Adrenal gland (tissue), 12 donors: ENCODE measurements around the gene AMBRA1. TPM values are rescaled to one million over a fixed set of nuclear protein-coding genes. Genes with fewer than 3 reads are reported as not detected.

ENCODE experiments used
- DNase-seq, 7 donors: peaks; one replicate each; pipeline ENCODE4 v3.0.0-alpha.2; 2019 to 2020
- H3K27ac ChIP-seq, 5 donors: fragments of 200-600 bp; sonication (generic) in 4 of 5; 1 replicate in 3 of 5; 2 replicates in 2 of 5; pipeline versions ENCODE4 v1.5.1 to v1.8.0; 2016 to 2020; ENCODE audit warnings: mild to moderate bottlenecking in 1 of 5
- H3K27me3 ChIP-seq: fragments of 200-600 bp; 2 replicates; pipeline ENCODE4 v1.8.0; 2021
- H3K36me3 ChIP-seq, 2 donors: fragments of 200-600 bp; replicated peaks in 1 of 2; 1 replicate in 1 of 2; 2 replicates in 1 of 2; pipeline versions ENCODE4 v1.5.1 to v1.8.0; 2018 to 2022
- H3K4me1 ChIP-seq, 2 donors: fragments of 200-600 bp; replicated peaks in 1 of 2; 1 replicate in 1 of 2; 2 replicates in 1 of 2; pipeline versions ENCODE4 v1.5.1 to v1.8.0; 2018 to 2021
- H3K4me3 ChIP-seq, 4 donors: fragments of 200-600 bp; sonication (generic) in 3 of 4; one replicate each; pipeline ENCODE4 v1.5.1; 2016 to 2018
- H3K9me3 ChIP-seq, 3 donors: fragments of 200-600 bp; sonication (generic) in 1 of 3; replicated peaks in 1 of 3; 1 replicate in 2 of 3; 2 replicates in 1 of 3; pipeline versions ENCODE4 v1.5.1 to v1.8.0; 2016 to 2021
- CTCF ChIP-seq, 6 experiments: fragments of 450-650 bp in 4 of 6; fragments of 200-600 bp in 2 of 6; sonication (generic) in 1 of 6; IDR thresholded peaks; 1 replicate in 5 of 6; 2 replicates in 1 of 6; pipeline versions ENCODE4 v1.5.1 to v1.8.0; 2016 to 2021; ENCODE audit warnings: antibody characterized with exemption in 6 of 6, mild to moderate bottlenecking in 2 of 6, moderate library complexity in 1 of 6
- POLR2A ChIP-seq, 2 donors: fragments of 450-650 bp; IDR thresholded peaks; one replicate each; pipeline ENCODE4 v1.6.1; 2017; ENCODE audit warnings: antibody characterized with exemption in 2 of 2, mild to moderate bottlenecking in 2 of 2, moderate library complexity in 1 of 2
- WGBS, 4 donors: extraction: QIAGEN DNeasy Blood & Tissue Kit in 2 of 4; methylation state at CpG; one replicate each; pipeline versions ENCODE4 v1.1.5 to v1.1.7; 2013 to 2017; 5-methylcytosine and 5-hydroxymethylcytosine counted together
- intact Hi-C, 2 donors: fragments of 100-400 bp; cut with DNase I; formaldehyde crosslinking; loops; one replicate each; pipeline versions ENCODE4 v1.14.1 to v1.15.0; 2022 to 2023
- polyA plus RNA-seq, 3 donors: library from polyadenylated mRNA; stranded (reverse); fragments of 200-250 nt in 2 of 3; fragments of 350-450 nt in 1 of 3; fragmentation: Illumina TruSeq in 1 of 3; extraction: RNeasy Lipid Tissue Mini Kit (QIAGEN cat#74804) in 1 of 3; gene quantifications; one replicate each; pipeline ENCODE4 v1.2.3, GENCODE V29; 2013 to 2014
- total RNA-seq, 9 donors: library from RNA; depleted of rRNA in 4 of 9; stranded (reverse); fragments of >200 nt in 4 of 9; fragments of 120-200 nt in 1 of 9; fragmentation: NEBNext Ultra II Directional in 1 of 9; extraction: Animal tissue kit (Norgen Biotek cat#: 25700) in 1 of 9; gene quantifications; one replicate each; pipeline versions ENCODE4 v1.1.0 to v1.2.4, GENCODE V29; 2013 to 2023
- donor health status: healthy with polysubstance abuse.
- donor health status: Bipolar disorder and iron deficiency.
- donor health status: DM: yes; HTN: yes; CAD: no.
- donor health status: DM: no; HTN: no; CAD: no.
- donor health status: DM: no; HTN: no; CAD: no.
- donor health status: DM: yes; HTN: yes; CAD: no.

The AMBRA1 gene
- total and polyA plus RNA-seq, 12 donors, result 16.2 to 73.3 (median 49.7) TPM

- Histone ChIP-seq H3K9me3 (no peaks in the 10 kb centered on the region), H3K36me3 (peaks cover 0 to 9% of the 10 kb centered on the region in 2 donors), H3K27me3 (no peaks in the 10 kb centered on the region), H3K4me3 (no peak overlapping the region), H3K27ac (no peak overlapping the region), H3K4me1 (peaks cover 10 to 65% of the 10 kb centered on the region in 2 donors)
- no peak for DNase-seq
- intact Hi-C loops, result no loop called here
- no peak for TF ChIP-seq POLR2A (IDR thresholded peaks at IDR 0.05)
- TF ChIP-seq CTCF (IDR thresholded peaks at IDR 0.05), result no peak
- WGBS, 4 donors, result 84 to 94% (median 92%) methylated on average over 9 of the region's 9 CpGs
These were observed 100.0 kb downstream of the AMBRA1 start for GRCh38 chr11:46493791-46494190.

GRCh38 chr11:46492532-46492931 is 101.3 kb downstream of the AMBRA1 start:
- no peak for DNase-seq

GRCh38 chr11:46491661-46492330 is 102.0 kb downstream of the AMBRA1 start:
- peaks cover 0 to 9% of the 10 kb centered on the region in 2 donors for H3K36me3 ChIP-seq
- H3K9me3 ChIP-seq, result no peaks in the 10 kb centered on the region
- intact Hi-C loops, result no loop called here
- peaks cover 10 to 45% of the 10 kb centered on the region in 2 donors for H3K4me1 ChIP-seq
- H3K4me3 ChIP-seq, result no peak overlapping the region
- TF ChIP-seq POLR2A (IDR thresholded peaks at IDR 0.05) (no peak), CTCF (IDR thresholded peaks at IDR 0.05) (no peak)
- H3K27me3 ChIP-seq, result no peaks in the 10 kb centered on the region
- peak overlapping the region in 2 of 5 donors; percentile 22 to 44 for H3K27ac ChIP-seq
- no peak for DNase-seq
- WGBS, 4 donors, result 14 to 52% (median 38%) methylated on average over 4 of the region's 4 CpGs

More at GRCh38 chr11:46492532-46492931, 101.3 kb downstream of the AMBRA1 start:
- Histone ChIP-seq H3K9me3 (no peaks in the 10 kb centered on the region), H3K4me3 (no peak overlapping the region), H3K27me3 (no peaks in the 10 kb centered on the region), H3K36me3 (peaks cover 0 to 9% of the 10 kb centered on the region in 2 donors), H3K4me1 (peaks cover 10 to 52% of the 10 kb centered on the region in 2 donors), H3K27ac (peak overlapping the region in 2 of 5 donors; percentile 22 to 44)
- intact Hi-C loops, result no loop called here
- TF ChIP-seq CTCF (IDR thresholded peaks at IDR 0.05), result no peak
- no peak for TF ChIP-seq POLR2A (IDR thresholded peaks at IDR 0.05)
- WGBS, 4 donors, result 64 to 76% (median 69%) methylated on average over 11 of the region's 11 CpGs

GRCh38 chr11:46490666-46491065 is 103.2 kb downstream of the AMBRA1 start:
- no peak overlapping the region for H3K27ac ChIP-seq
- DNase-seq, result no peak
- peaks cover 0 to 9% of the 10 kb centered on the region in 2 donors for H3K36me3 ChIP-seq
- peaks cover 10 to 42% of the 10 kb centered on the region in 2 donors for H3K4me1 ChIP-seq
- TF ChIP-seq POLR2A (IDR thresholded peaks at IDR 0.05), result no peak
- H3K27me3 ChIP-seq, result no peaks in the 10 kb centered on the region
- H3K4me3 ChIP-seq, result no peak overlapping the region
- intact Hi-C loops, result no loop called here
- no peaks in the 10 kb centered on the region for H3K9me3 ChIP-seq
